ENCODE data around the gene JPH4.

DNA sequence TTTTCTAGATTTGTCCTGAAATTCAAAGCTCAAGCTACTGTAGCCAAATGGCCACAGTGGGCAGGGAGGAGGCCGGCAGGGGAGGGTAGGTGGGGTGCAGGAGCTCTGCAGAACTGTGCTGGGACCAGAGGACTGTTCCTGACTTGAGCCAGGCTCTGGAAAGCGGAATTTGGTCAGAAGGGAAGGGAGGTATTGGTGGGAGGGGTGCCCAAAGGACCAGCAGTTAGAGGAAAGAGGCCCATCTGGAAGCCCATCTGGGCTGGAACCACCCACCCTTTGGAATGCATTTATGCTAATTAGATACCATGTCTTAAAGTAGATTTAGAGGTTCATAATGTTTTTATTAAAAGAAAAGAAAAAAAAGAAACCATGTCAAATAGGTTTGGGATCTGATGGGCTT, 24.5 kb upstream of the JPH4 start:
- TF ChIP-seq CTCF (conservative IDR thresholded peaks at IDR 0.05) (no peak), ZFX (IDR thresholded peaks at IDR 0.05) (no peak)
